ENCODE data around the gene SOX30.

The SOX30 gene

DNA sequence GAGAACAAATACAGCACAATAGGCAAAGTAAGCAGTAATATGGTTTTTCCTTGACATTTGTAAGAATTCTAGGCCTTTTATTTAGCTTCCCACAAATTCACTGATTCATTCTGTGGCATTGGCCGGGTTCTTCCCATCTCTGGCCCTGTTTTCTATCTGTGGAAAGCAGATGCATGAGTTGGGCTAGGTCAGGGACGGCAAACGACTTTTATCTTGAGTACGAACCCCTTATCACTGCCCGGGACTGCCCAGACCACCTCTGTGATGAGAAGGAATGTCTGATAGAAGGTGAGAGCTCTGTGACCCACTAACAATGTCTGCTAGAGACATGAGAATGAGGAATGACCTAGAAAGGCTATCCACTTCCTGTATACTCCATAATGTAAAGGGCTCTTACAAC is 41.2 kb downstream of the SOX30 start:
- Histone ChIP-seq H3K27me3 (ENCODE audit: control insufficient read depth in 2 of 2, insufficient read depth in 2 of 2, low read length in 2 of 2) (no peaks in the 10 kb centered on the region), H3K27ac (ENCODE audit: low read depth in 2 of 2, low read length in 2 of 2) (no peak overlapping the region), H3K9ac (ENCODE audit: low read depth in 1 of 2, low read length in 2 of 2) (no peak overlapping the region), H3K36me3 (ENCODE audit: control insufficient read depth in 2 of 2, insufficient read depth in 2 of 2, low read length in 2 of 2) (no peaks in the 10 kb centered on the region), H3K4me3 (ENCODE audit: low read length in 2 of 2) (no peak overlapping the region), H3K4me1 (ENCODE audit: control insufficient read depth in 2 of 2, insufficient read depth in 2 of 2, low read length in 2 of 2) (peaks cover 2 to 9% of the 10 kb centered on the region in 2 donors), H3K9me3 (ENCODE audit: control insufficient read depth in 2 of 2, low read length in 2 of 2) (no peaks in the 10 kb centered on the region)

GRCh38 chr5:157608972-157609565 is 43.2 kb downstream of the SOX30 start:
- H3K4me1 ChIP-seq (ENCODE audit: control insufficient read depth in 2 of 2, insufficient read depth in 2 of 2, low read length in 2 of 2) = peaks cover 2 to 9% of the 10 kb centered on the region in 2 donors
- no peak overlapping the region for H3K27ac ChIP-seq (ENCODE audit: low read depth in 2 of 2, low read length in 2 of 2)
- no peaks in the 10 kb centered on the region for H3K9me3 ChIP-seq (ENCODE audit: control insufficient read depth in 2 of 2, low read length in 2 of 2)
- H3K4me3 ChIP-seq (ENCODE audit: low read length in 2 of 2) = no peak overlapping the region
- H3K27me3 ChIP-seq (ENCODE audit: control insufficient read depth in 2 of 2, insufficient read depth in 2 of 2, low read length in 2 of 2) = no peaks in the 10 kb centered on the region
- H3K9ac ChIP-seq (ENCODE audit: low read depth in 1 of 2, low read length in 2 of 2) = no peak overlapping the region
- H3K36me3 ChIP-seq (ENCODE audit: control insufficient read depth in 2 of 2, insufficient read depth in 2 of 2, low read length in 2 of 2) = no peaks in the 10 kb centered on the region

GRCh38 chr5:157607371-157608161 is 44.7 kb downstream of the SOX30 start:
- Histone ChIP-seq H3K27me3 (ENCODE audit: control insufficient read depth in 2 of 2, insufficient read depth in 2 of 2, low read length in 2 of 2) (no peaks in the 10 kb centered on the region), H3K4me1 (ENCODE audit: control insufficient read depth in 2 of 2, insufficient read depth in 2 of 2, low read length in 2 of 2) (peaks cover 0 to 10% of the 10 kb centered on the region in 2 donors), H3K9ac (ENCODE audit: low read depth in 1 of 2, low read length in 2 of 2) (no peak overlapping the region), H3K4me3 (ENCODE audit: low read length in 2 of 2) (no peak overlapping the region), H3K27ac (ENCODE audit: low read depth in 2 of 2, low read length in 2 of 2) (no peak overlapping the region), H3K9me3 (ENCODE audit: control insufficient read depth in 2 of 2, low read length in 2 of 2) (no peaks in the 10 kb centered on the region), H3K36me3 (ENCODE audit: control insufficient read depth in 2 of 2, insufficient read depth in 2 of 2, low read length in 2 of 2) (no peaks in the 10 kb centered on the region)

GRCh38 chr5:157606046-157606445 is 46.2 kb downstream of the SOX30 start:
- H3K27me3 ChIP-seq (ENCODE audit: control insufficient read depth in 2 of 2, insufficient read depth in 2 of 2, low read length in 2 of 2) = no peaks in the 10 kb centered on the region
- H3K4me3 ChIP-seq (ENCODE audit: low read length in 2 of 2) = no peak overlapping the region
- peaks cover 0 to 10% of the 10 kb centered on the region in 2 donors for H3K4me1 ChIP-seq (ENCODE audit: control insufficient read depth in 2 of 2, insufficient read depth in 2 of 2, low read length in 2 of 2)
- H3K9ac ChIP-seq (ENCODE audit: low read depth in 1 of 2, low read length in 2 of 2) = no peak overlapping the region
- H3K36me3 ChIP-seq (ENCODE audit: control insufficient read depth in 2 of 2, insufficient read depth in 2 of 2, low read length in 2 of 2) = no peaks in the 10 kb centered on the region
- no peak overlapping the region for H3K27ac ChIP-seq (ENCODE audit: low read depth in 2 of 2, low read length in 2 of 2)
- H3K9me3 ChIP-seq (ENCODE audit: control insufficient read depth in 2 of 2, low read length in 2 of 2) = no peaks in the 10 kb centered on the region

- Histone ChIP-seq H3K36me3 (ENCODE audit: control insufficient read depth in 2 of 2, insufficient read depth in 2 of 2, low read length in 2 of 2) (no peaks in the 10 kb centered on the region), H3K27ac (ENCODE audit: low read depth in 2 of 2, low read length in 2 of 2) (no peak overlapping the region), H3K9ac (ENCODE audit: low read depth in 1 of 2, low read length in 2 of 2) (peak overlapping the region in 1 of 2 donors; percentile 47), H3K9me3 (ENCODE audit: control insufficient read depth in 2 of 2, low read length in 2 of 2) (no peaks in the 10 kb centered on the region), H3K4me1 (ENCODE audit: control insufficient read depth in 2 of 2, insufficient read depth in 2 of 2, low read length in 2 of 2) (peaks cover 0 to 9% of the 10 kb centered on the region in 2 donors), H3K27me3 (ENCODE audit: control insufficient read depth in 2 of 2, insufficient read depth in 2 of 2, low read length in 2 of 2) (no peaks in the 10 kb centered on the region), H3K4me3 (ENCODE audit: low read length in 2 of 2) (no peak overlapping the region)
These were observed 48.7 kb downstream of the SOX30 start for GRCh38 chr5:157603333-157604190.

DNA sequence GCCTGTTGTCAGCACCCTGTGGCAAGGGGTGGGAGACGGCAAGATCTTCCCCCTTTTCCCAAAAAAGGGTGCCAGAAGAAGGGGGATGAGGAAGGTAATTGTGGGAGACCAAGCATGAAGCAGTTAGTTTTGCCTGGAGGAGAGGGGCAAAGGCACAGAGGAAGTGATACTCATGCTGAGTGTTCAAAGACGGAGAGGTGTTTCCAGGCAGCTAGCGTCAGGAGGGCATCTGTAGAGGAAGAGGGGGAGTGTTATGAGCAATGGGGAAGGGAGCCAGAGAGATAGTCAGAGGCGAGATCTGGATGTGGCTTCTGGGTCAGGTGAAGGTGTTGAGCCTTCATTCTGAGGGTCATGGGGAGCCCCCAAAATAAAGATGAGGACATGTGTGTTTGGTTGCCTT is 49.7 kb downstream of the SOX30 start:
- H3K4me1 ChIP-seq (ENCODE audit: control insufficient read depth in 2 of 2, insufficient read depth in 2 of 2, low read length in 2 of 2) = peaks cover 0 to 5% of the 10 kb centered on the region in 2 donors
- no peaks in the 10 kb centered on the region for H3K36me3 ChIP-seq (ENCODE audit: control insufficient read depth in 2 of 2, insufficient read depth in 2 of 2, low read length in 2 of 2)
- no peaks in the 10 kb centered on the region for H3K9me3 ChIP-seq (ENCODE audit: control insufficient read depth in 2 of 2, low read length in 2 of 2)
- no peak overlapping the region for H3K9ac ChIP-seq (ENCODE audit: low read depth in 1 of 2, low read length in 2 of 2)
- no peaks in the 10 kb centered on the region for H3K27me3 ChIP-seq (ENCODE audit: control insufficient read depth in 2 of 2, insufficient read depth in 2 of 2, low read length in 2 of 2)
- no peak overlapping the region for H3K4me3 ChIP-seq (ENCODE audit: low read length in 2 of 2)
- H3K27ac ChIP-seq (ENCODE audit: low read depth in 2 of 2, low read length in 2 of 2) = no peak overlapping the region

GRCh38 chr5:157600252-157600651 is 52.0 kb downstream of the SOX30 start:
- Histone ChIP-seq H3K36me3 (ENCODE audit: control insufficient read depth in 2 of 2, insufficient read depth in 2 of 2, low read length in 2 of 2) (no peaks in the 10 kb centered on the region), H3K27ac (ENCODE audit: low read depth in 2 of 2, low read length in 2 of 2) (no peak overlapping the region), H3K9ac (ENCODE audit: low read depth in 1 of 2, low read length in 2 of 2) (no peak overlapping the region), H3K4me1 (ENCODE audit: control insufficient read depth in 2 of 2, insufficient read depth in 2 of 2, low read length in 2 of 2) (peaks cover 0 to 9% of the 10 kb centered on the region in 2 donors), H3K9me3 (ENCODE audit: control insufficient read depth in 2 of 2, low read length in 2 of 2) (no peaks in the 10 kb centered on the region), H3K4me3 (ENCODE audit: low read length in 2 of 2) (no peak overlapping the region), H3K27me3 (ENCODE audit: control insufficient read depth in 2 of 2, insufficient read depth in 2 of 2, low read length in 2 of 2) (no peaks in the 10 kb centered on the region)

- Histone ChIP-seq H3K4me3 (ENCODE audit: low read length in 2 of 2) (no peak overlapping the region), H3K27me3 (ENCODE audit: control insufficient read depth in 2 of 2, insufficient read depth in 2 of 2, low read length in 2 of 2) (no peaks in the 10 kb centered on the region), H3K9me3 (ENCODE audit: control insufficient read depth in 2 of 2, low read length in 2 of 2) (no peaks in the 10 kb centered on the region), H3K9ac (ENCODE audit: low read depth in 1 of 2, low read length in 2 of 2) (no peak overlapping the region), H3K4me1 (ENCODE audit: control insufficient read depth in 2 of 2, insufficient read depth in 2 of 2, low read length in 2 of 2) (peaks cover 0 to 9% of the 10 kb centered on the region in 2 donors), H3K27ac (ENCODE audit: low read depth in 2 of 2, low read length in 2 of 2) (no peak overlapping the region), H3K36me3 (ENCODE audit: control insufficient read depth in 2 of 2, insufficient read depth in 2 of 2, low read length in 2 of 2) (no peaks in the 10 kb centered on the region)
These were observed 52.7 kb downstream of the SOX30 start for GRCh38 chr5:157599565-157599964.

DNA sequence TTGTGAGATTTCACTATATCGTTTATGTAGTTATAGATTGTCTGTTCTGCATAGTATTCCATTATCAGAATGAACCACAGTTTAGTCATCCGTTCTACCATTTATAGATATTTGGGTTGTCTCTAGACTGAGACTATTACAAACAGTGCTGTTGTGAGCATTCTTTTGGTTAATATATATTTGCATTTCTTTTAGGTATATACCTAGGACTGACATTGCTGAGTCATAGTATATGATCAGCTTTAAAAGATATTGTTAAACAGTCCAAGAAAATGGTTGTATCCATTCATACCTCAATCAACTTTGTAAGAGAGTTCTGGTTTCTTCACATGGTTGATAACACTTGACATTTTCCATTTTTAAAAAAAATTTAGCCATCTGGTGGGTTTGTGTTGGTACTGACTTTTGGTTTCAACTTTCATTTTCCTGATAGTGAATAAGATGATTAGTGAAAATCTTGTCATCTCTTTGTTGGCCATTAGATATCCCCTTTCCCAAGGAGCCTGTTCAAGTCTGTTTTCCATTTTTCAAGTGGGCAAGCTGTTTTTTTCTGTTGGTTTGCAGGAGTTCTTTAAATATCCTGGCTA is 53.8 kb downstream of the SOX30 start:
- Histone ChIP-seq H3K36me3 (ENCODE audit: control insufficient read depth in 2 of 2, insufficient read depth in 2 of 2, low read length in 2 of 2) (no peaks in the 10 kb centered on the region), H3K27ac (ENCODE audit: low read depth in 2 of 2, low read length in 2 of 2) (no peak overlapping the region), H3K4me1 (ENCODE audit: control insufficient read depth in 2 of 2, insufficient read depth in 2 of 2, low read length in 2 of 2) (peaks cover 0 to 12% of the 10 kb centered on the region in 2 donors), H3K9me3 (ENCODE audit: control insufficient read depth in 2 of 2, low read length in 2 of 2) (no peaks in the 10 kb centered on the region), H3K4me3 (ENCODE audit: low read length in 2 of 2) (no peak overlapping the region), H3K27me3 (ENCODE audit: control insufficient read depth in 2 of 2, insufficient read depth in 2 of 2, low read length in 2 of 2) (no peaks in the 10 kb centered on the region), H3K9ac (ENCODE audit: low read depth in 1 of 2, low read length in 2 of 2) (no peak overlapping the region)

All from mucosa of rectum (tissue), 2 donors.